HFF-Myc (cell line): ENCODE results near the gene C1orf87.

Experiments used
- DNase-seq: peaks from one replicate; pipeline ENCODE4 v3.0.0-alpha.2; 2011; ENCODE audit warnings: low read depth; ENCODE audit errors: extremely low read depth
- H3K4me3 ChIP-seq: replicated peaks from 2 replicates; pipeline ENCODE4 v1.5.1; 2011; ENCODE audit warnings: low read depth, mild to moderate bottlenecking, control low read depth, low read length
- TF ChIP-seq, protein P1 (sequence below): IDR thresholded peaks from 2 replicates; pipeline ENCODE4 v1.5.1; 2012; ENCODE audit warnings: mild to moderate bottlenecking, low read depth, low read length, control low read depth; ENCODE audit errors: missing control alignments

C1orf87 gene

GRCh38 chr1:60073605-60074278, at the start of gene C1orf87:
Gene C1orf87, minus strand, starts transcription at chr1:60073770. Its CDS starts 1,127 bp downstream, at chr1:60072643.
- DNase-seq: no peak
- no peak within 1 kb of the TSS for H3K4me3 ChIP-seq
- TF ChIP-seq, protein P1, sequence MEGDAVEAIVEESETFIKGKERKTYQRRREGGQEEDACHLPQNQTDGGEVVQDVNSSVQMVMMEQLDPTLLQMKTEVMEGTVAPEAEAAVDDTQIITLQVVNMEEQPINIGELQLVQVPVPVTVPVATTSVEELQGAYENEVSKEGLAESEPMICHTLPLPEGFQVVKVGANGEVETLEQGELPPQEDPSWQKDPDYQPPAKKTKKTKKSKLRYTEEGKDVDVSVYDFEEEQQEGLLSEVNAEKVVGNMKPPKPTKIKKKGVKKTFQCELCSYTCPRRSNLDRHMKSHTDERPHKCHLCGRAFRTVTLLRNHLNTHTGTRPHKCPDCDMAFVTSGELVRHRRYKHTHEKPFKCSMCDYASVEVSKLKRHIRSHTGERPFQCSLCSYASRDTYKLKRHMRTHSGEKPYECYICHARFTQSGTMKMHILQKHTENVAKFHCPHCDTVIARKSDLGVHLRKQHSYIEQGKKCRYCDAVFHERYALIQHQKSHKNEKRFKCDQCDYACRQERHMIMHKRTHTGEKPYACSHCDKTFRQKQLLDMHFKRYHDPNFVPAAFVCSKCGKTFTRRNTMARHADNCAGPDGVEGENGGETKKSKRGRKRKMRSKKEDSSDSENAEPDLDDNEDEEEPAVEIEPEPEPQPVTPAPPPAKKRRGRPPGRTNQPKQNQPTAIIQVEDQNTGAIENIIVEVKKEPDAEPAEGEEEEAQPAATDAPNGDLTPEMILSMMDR: no peak

GRCh38 chr1:60118085-60118484, 44.5 kb upstream of the C1orf87 start:
- H3K4me3 ChIP-seq: no peak overlapping the region
- no peak for DNase-seq
- TF ChIP-seq, protein P1: no peak

DNA sequence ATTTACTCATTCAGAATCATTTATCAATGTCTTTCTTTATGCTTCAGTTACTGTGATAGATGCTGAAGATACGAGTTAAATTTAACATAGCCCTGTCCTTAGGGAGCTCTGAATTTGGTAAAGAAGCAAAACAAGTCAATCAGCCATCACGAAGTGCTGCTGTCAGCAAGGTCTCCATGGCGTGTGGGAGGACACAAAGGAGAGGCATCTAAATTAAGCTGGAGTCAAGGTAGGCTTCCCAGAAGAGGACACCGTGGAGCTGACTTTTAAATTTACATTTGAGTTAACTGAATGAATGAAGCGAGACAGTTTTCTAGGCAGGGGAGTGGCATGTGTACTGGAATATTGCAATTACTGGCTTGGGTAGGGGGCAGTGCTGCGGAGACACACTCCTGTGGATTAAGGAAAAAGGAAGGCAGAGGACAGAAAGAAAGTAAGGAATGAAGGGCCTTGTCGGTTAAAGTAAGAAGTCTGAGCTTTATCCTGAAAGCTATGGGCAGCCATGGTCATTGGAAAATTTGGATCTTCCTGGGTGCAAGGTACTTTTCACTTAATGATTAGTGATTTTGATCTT, 41.3 kb upstream of the C1orf87 start:
- TF ChIP-seq, protein P1: no peak

GRCh38 chr1:60113596-60113995, 40.0 kb upstream of the C1orf87 start:
- TF ChIP-seq, protein P1: no peak
- no peak overlapping the region for H3K4me3 ChIP-seq
- DNase-seq: no peak

More for the DNA sequence above, 41.3 kb upstream of the C1orf87 start:
- no peak overlapping the region for H3K4me3 ChIP-seq
- no peak for DNase-seq

GRCh38 chr1:60113028-60113427, 39.5 kb upstream of the C1orf87 start:
- no peak for DNase-seq
- H3K4me3 ChIP-seq: no peak overlapping the region
- TF ChIP-seq, protein P1: no peak

DNA sequence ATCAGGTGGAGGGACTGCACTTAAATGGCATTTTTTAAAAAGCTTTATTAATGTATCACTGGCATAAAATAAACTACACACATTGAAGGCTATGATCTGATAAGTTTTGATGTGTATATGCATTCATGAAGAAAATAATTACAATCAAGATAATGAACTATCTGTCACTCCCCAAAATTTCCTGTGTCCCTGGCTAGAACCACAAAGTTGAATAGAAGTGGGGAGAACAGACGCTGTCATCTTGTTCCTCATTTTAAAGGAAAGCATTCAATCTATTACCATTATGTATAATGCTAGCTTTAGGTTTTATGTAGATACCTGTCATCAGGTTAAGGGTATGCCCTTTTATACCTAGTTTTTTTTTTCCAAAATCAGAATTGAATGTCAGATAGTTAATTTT, 38.1 kb upstream of the C1orf87 start:
- DNase-seq: no peak
- TF ChIP-seq, protein P1: no peak
- no peak overlapping the region for H3K4me3 ChIP-seq
